ENCODE results near the gene IZUMO1.
"Not testable (repeated sequence)": the region's sequence is repeated elsewhere in the genome, so short reads cannot be mapped to it uniquely, and the experiment has no call there.

Gene IZUMO1

GRCh38 chr19:48711106-48711662 lies 35.5 kb downstream of the IZUMO1 start:
- no peak for DNase-seq

- no peak for DNase-seq
Measured at GRCh38 chr19:48708471-48708870, 38.2 kb downstream of the IZUMO1 start.

- no peak for DNase-seq
Measured at GRCh38 chr19:48705431-48705830, 41.3 kb downstream of the IZUMO1 start.

GRCh38 chr19:48703316-48703715 lies 43.4 kb downstream of the IZUMO1 start:
- DNase-seq: no peak

- DNase-seq: no peak
Measured at GRCh38 chr19:48702701-48703100, 44.0 kb downstream of the IZUMO1 start.

GRCh38 chr19:48698046-48698445 lies 48.7 kb downstream of the IZUMO1 start:
- no peak for DNase-seq

- no peak for DNase-seq
Measured at GRCh38 chr19:48696353-48697010, 50.2 kb downstream of the IZUMO1 start.

GRCh38 chr19:48695743-48696352 lies 50.9 kb downstream of the IZUMO1 start, which contains the start of gene FUT2:
Gene FUT2, plus strand, starts transcription at chr19:48695971. Its CDS starts 6,986 bp downstream, at chr19:48702957.
- DNase-seq: no peak

- not testable (repeated sequence) for DNase-seq
Measured at GRCh38 chr19:48693629-48694028, 53.1 kb downstream of the IZUMO1 start.

Data from activated effector memory CD4-positive, alpha-beta T cell treated with anti-CD3 and anti-CD28 coated beads, Interleukin-2, amount 50 U/mL, for 16 hours (primary cell).